Head of caudate nucleus (tissue), 42 donors: ENCODE data around the gene PLCB1.

ENCODE experiments used
- DNase-seq, 42 donors: peaks; one replicate each; pipeline versions ENCODE4 v3.0.0 to v3.0.0-alpha.2; 2020 to 2021; ENCODE audit warnings: mixed read lengths in 7 of 42
- intact Hi-C: fragments of 100-400 bp; cut with DNase I; formaldehyde crosslinking; loops from one replicate; pipeline ENCODE4 v1.15.0; 2022

PLCB1 gene

GRCh38 chr20:8492173-8492572 is 360.1 kb downstream of the PLCB1 start:
- no peak for DNase-seq
- intact Hi-C loops, result no loop called here

DNA sequence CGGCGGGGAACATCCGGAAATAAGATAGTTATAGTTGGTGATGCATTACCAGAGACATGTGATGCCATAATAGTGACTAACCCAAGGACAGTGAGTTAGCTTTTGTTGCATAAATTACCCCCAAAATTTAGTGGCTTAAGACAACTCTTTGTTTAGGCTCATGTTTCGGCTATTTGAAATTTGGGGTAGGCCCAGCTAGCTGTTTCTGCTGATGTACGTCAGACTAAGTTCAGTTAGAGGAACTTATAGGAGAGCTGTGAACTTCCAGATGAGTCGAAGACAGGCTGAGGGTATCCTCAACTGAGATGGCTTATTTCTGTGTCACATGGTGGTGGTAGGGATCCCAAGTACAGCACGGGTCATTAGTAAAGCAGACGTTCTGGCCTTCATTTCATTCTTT is 366.5 kb downstream of the PLCB1 start:
- no peak for DNase-seq
- intact Hi-C loops, result no loop called here

DNA sequence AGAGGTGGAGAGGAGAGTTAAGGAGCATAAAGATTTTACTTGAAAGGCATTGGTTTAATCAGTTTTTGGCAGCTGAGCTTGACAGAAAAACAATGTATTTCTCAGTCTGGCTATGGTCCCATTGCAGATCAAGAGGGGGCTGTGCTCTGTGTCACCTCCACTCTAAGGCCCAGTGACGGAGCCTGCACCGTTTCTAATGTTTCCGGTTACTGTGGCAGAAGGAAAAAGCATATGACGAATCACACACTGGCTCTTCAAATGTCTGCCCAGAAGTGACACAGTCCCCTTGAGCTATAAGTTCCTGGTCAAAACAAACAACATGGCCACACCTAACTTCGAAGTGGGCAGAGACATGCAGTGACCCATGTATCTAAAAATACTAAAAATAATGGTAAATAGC is 372.0 kb downstream of the PLCB1 start:
- no peak for DNase-seq
- intact Hi-C loops, result no loop called here

DNA sequence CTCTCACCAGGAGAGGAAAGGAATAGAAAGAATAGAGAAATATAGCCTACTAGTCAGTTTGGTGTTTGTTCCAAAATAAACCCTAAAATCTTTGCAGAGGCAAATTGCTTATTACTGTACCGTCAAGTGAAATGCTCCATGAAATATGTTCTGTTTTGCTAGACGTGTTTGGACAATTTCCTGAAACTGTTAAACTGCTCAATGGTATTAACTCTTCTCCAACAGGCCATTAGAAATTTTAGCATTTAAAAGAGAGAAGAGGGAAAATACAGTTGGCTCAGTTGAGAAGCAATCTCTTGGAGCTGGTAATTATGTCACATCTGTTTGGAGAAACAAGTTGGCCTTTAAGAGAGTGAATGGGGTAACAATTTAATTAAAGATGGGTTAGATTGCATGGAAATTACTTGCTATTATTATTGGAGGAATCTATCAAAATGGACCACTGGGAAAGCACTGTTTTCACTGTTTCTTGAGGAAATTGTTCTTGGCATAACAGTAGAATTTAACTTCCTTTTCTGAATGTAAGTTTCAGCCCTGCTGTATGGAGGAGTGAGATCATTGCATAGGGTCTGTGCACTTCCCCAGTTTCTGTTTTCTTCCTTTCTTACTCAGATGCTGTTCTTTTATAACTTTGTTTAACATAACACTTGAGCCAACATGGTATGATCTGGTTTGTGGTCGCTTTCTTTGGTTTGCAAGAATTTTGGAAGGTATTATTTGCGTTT is 373.6 kb downstream of the PLCB1 start:
- DNase-seq, result no peak
- intact Hi-C loops, result no loop called here

- intact Hi-C loops, result no loop called here
- no peak for DNase-seq
Observed at GRCh38 chr20:8507231-8507630, 375.2 kb downstream of the PLCB1 start.

- intact Hi-C loops, result no loop called here
- no peak for DNase-seq
Observed at GRCh38 chr20:8509809-8510208, 377.7 kb downstream of the PLCB1 start.

GRCh38 chr20:8510808-8511207 is 378.7 kb downstream of the PLCB1 start:
- no peak for DNase-seq
- intact Hi-C loops, result no loop called here

DNA sequence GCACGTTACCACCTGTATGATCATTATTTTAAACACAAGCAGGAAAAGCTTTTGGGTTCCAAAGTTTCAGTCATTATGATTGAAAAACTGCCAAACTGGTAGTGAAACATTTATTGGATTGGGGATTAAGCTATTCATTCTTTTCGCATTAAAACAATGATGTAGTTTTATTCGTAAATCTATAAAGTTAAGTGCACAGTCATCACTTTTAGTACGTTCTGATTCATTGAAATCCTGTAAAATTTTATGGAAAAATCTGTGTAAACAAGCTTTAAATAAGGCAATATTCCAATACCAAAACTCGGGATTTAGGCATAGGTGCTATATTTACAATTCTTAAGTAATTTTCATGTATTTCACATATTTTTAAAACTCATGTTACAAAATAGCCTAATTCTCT is 379.9 kb downstream of the PLCB1 start:
- intact Hi-C loops, result no loop called here
- no peak for DNase-seq

- intact Hi-C loops, result no loop called here
- DNase-seq, result no peak
Observed at GRCh38 chr20:8515810-8516435, 383.9 kb downstream of the PLCB1 start.

DNA sequence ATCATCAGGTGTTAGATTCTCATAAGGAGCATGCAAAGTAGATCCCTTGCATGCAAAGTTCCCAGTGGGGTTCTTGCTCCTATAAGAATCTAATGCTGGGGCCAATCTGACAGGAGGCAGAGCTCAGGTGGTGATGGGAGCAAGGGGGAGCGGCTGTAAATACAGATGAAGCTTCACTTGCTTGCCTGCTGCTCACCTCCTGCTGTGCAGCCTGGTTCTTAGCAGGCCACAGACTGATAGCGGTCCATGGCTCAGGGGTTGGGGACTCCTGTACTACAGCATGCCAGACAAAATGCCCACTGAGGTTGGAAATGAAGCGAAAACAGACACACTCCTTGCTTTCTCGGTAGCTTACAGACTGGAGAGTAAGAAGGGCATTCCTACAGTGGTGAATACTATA is 386.8 kb downstream of the PLCB1 start:
- no peak for DNase-seq
- intact Hi-C loops, result no loop called here

DNA sequence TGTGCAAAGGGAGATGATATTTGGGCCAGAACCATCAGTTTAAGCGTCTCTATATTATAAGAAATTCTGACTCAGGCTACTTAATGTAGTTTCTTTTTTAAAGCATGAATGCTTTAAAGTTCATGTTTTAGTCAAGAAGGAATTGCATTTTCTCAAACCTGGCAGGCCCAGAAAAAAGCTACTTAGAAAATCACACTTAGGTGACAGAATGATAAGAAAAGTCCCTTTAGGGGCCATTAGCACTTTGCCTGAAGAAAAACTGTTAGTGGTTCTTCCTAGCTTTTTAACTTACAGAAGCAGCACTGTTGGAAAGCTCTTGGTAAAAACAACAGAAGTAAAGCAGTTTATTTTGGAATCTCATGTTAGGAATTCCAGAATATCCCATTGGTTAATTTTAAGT is 387.8 kb downstream of the PLCB1 start:
- DNase-seq, result no peak
- intact Hi-C loops, result no loop called here

DNA sequence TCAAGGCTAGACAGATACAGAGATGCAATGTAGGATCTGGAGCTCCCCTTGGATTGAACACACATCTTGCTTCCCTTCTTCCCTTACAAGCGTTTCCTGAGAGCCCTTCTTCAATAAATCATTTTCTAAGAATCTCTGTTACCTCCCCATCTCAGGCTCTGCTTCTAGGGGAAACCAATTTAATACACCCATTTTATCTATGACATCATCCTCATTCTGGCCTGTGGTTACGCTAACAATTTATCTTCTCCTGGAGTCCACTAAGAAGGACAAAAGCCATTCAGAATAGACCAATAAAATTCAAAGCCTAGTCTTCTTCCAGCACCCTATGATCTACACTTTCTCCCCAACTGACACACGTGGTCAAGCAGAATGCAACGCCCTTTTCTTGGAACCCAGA is 390.1 kb downstream of the PLCB1 start:
- intact Hi-C loops, result no loop called here
- DNase-seq, result no peak

DNA sequence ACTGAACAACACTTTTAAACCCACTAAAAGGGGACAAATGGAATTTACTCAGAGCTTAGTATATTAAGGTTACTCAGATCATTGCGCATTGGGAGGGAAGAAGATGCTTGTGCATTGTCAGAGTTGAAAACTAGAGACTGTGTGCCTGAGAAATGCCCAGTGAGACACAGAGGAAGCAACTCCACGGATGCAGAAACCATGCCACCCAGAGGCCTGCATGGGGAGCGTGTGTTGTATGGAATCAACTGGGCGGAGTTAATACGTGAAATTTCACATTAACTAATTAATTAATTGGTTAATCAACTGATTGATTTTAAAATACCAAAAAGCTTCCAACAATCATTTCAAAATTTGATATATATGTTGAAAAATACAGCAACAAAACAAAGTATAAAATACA is 391.6 kb downstream of the PLCB1 start:
- DNase-seq, result peak in 2 of 42 donors; percentile 29 to 45

GRCh38 chr20:8524101-8525016 is 392.3 kb downstream of the PLCB1 start:
- intact Hi-C loops, result no loop called here
- peak in 1 of 42 donors; percentile 39 for DNase-seq

More for the DNA sequence above, 391.6 kb downstream of the PLCB1 start:
- intact Hi-C loops, result no loop called here

DNA sequence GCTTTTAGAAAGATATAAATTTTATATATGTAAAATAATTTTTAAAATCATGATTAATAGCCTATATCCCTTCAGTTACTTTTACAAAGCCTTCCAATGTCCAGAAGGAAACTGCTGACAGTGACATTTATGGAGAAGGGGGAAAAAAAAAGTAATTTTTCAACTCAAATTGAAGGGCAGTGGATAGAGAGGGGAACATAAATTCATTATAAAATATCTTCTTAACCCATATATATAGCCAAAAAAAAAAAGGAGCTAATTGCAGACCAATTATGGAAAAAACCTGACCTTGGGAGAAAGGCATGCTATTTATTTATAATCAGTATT is 392.9 kb downstream of the PLCB1 start:
- no peak for DNase-seq
- intact Hi-C loops, result no loop called here

- intact Hi-C loops, result no loop called here
- DNase-seq, result no peak
Observed at GRCh38 chr20:8526610-8527009, 394.5 kb downstream of the PLCB1 start.

- no peak for DNase-seq
- intact Hi-C loops, result no loop called here
Observed at GRCh38 chr20:8527998-8528723, 396.1 kb downstream of the PLCB1 start.

GRCh38 chr20:8530022-8530421 is 398.0 kb downstream of the PLCB1 start:
- DNase-seq, result no peak
- intact Hi-C loops, result no loop called here

GRCh38 chr20:8532169-8532568 is 400.1 kb downstream of the PLCB1 start:
- peak in 1 of 42 donors; percentile 8 for DNase-seq
- intact Hi-C loops, result no loop called here
